ENCODE results near the gene USP24. TPM values are rescaled to one million over a fixed set of nuclear protein-coding genes. Genes with fewer than 3 reads are reported as not detected.

USP24 gene
- polyA plus RNA-seq, 1 donor (not counting 4 experiments of a cell fraction or from before 2014, with no cell fraction given) = 22.5 TPM

DNA sequence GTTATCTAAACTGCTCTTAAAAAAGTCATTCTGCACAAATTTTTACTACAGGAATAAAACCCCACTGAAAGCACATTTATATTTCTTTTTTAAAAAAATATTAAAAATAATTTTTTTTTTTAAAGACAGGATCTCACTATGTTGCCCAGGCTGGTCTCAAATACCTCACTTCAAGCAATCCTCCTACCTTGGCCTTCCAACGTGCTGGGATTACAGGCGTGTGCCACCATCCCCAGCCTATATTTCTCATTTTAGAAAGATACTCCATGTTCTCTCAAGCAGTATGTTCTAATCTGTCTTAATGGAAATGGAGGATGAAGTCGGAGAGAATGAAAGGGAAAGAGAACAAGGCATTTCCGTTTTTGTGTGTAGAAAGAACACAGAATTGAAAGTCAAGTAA lies 17.1 kb downstream of the USP24 start:
- Histone ChIP-seq H3K9me3 (ENCODE audit: control insufficient read depth, low read depth, low read length) (no peaks in the 10 kb centered on the region), H3K4me1 (ENCODE audit: control insufficient read depth, extremely low read depth, insufficient read depth, low read length) (peaks cover 8% of the 10 kb centered on the region), H3K27ac (ENCODE audit: control insufficient read depth, insufficient read depth, low read length) (no peak overlapping the region), H2AFZ (ENCODE audit: control insufficient read depth, low read length) (no peak overlapping the region), H3K27me3 (ENCODE audit: control insufficient read depth, extremely low read depth, insufficient read depth, low read length) (no peaks in the 10 kb centered on the region), H3K9ac (ENCODE audit: control insufficient read depth, extremely low read depth, insufficient read depth, low read length) (no peak overlapping the region), H4K20me1 (ENCODE audit: control insufficient read depth, extremely low read depth, insufficient read depth, low read length) (peaks cover 8% of the 10 kb centered on the region), H3K79me2 (ENCODE audit: control insufficient read depth, insufficient read depth, low read length) (peaks cover 74% of the 10 kb centered on the region), H3K4me2 (ENCODE audit: control insufficient read depth, extremely low read depth, insufficient read depth, low read depth, low read length) (no peak overlapping the region), H3K9me1 (ENCODE audit: control insufficient read depth, extremely low read depth, insufficient read depth, low read length) (no peaks in the 10 kb centered on the region), H3K36me3 (ENCODE audit: control insufficient read depth in 2 of 2, extremely low read depth in 1 of 2, insufficient read depth in 2 of 2, low read length in 2 of 2) (peaks cover 0 to 1% of the 10 kb centered on the region in 2 experiments), H3K4me3 (ENCODE audit: control insufficient read depth in 2 of 3, extremely low read depth in 1 of 3, insufficient read depth in 2 of 3, low read depth in 1 of 3, low read length in 3 of 3) (no peak overlapping the region)
- no peak for DNase-seq (ENCODE audit: low read depth, low spot score)
- FAIRE-seq = no peak
- dilution Hi-C loops (cut with MboI; ENCODE audit: extremely low pct_ligation_motif_present, low sequenced_read_pairs) = no loop called here
- no peak for TF ChIP-seq EZH2 (IDR thresholded peaks at IDR 0.05; ENCODE audit: low read length)

DNA sequence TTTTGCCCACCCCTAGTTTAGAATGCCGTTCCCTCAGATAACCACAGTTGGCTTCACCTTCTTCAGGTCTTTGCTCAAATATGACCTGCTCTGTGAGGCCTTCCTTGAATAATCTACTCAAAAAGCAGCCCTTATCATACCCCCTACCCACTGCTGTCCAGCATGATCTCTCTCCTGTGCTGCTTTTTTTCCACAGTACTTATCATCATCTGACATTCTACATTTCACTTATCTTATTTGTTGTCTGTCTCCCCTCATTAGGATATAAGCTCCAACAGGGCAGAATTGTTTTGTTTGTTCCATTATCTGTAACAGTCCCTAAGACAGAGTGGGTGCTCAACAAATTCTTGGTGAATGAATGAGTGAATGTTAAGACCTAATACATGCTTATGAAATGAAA lies 18.1 kb downstream of the USP24 start:
- Histone ChIP-seq H3K4me3 (ENCODE audit: control insufficient read depth in 2 of 3, extremely low read depth in 1 of 3, insufficient read depth in 2 of 3, low read depth in 1 of 3, low read length in 3 of 3) (no peak overlapping the region), H3K9me1 (ENCODE audit: control insufficient read depth, extremely low read depth, insufficient read depth, low read length) (no peaks in the 10 kb centered on the region), H3K36me3 (ENCODE audit: control insufficient read depth in 2 of 2, extremely low read depth in 1 of 2, insufficient read depth in 2 of 2, low read length in 2 of 2) (peaks cover 0 to 1% of the 10 kb centered on the region in 2 experiments), H3K27ac (ENCODE audit: control insufficient read depth, insufficient read depth, low read length) (no peak overlapping the region), H2AFZ (ENCODE audit: control insufficient read depth, low read length) (no peak overlapping the region), H3K9ac (ENCODE audit: control insufficient read depth, extremely low read depth, insufficient read depth, low read length) (no peak overlapping the region), H4K20me1 (ENCODE audit: control insufficient read depth, extremely low read depth, insufficient read depth, low read length) (peaks cover 8% of the 10 kb centered on the region), H3K27me3 (ENCODE audit: control insufficient read depth, extremely low read depth, insufficient read depth, low read length) (no peaks in the 10 kb centered on the region), H3K4me1 (ENCODE audit: control insufficient read depth, extremely low read depth, insufficient read depth, low read length) (peaks cover 8% of the 10 kb centered on the region), H3K9me3 (ENCODE audit: control insufficient read depth, low read depth, low read length) (no peaks in the 10 kb centered on the region), H3K79me2 (ENCODE audit: control insufficient read depth, insufficient read depth, low read length) (peaks cover 76% of the 10 kb centered on the region), H3K4me2 (ENCODE audit: control insufficient read depth, extremely low read depth, insufficient read depth, low read depth, low read length) (no peak overlapping the region)
- DNase-seq (ENCODE audit: low read depth, low spot score) (no peak), FAIRE-seq (no peak)
- dilution Hi-C loops (cut with MboI; ENCODE audit: extremely low pct_ligation_motif_present, low sequenced_read_pairs) = no loop called here
- TF ChIP-seq EZH2 (IDR thresholded peaks at IDR 0.05; ENCODE audit: low read length) = no peak
- TF ChIP-seq, protein P1, sequence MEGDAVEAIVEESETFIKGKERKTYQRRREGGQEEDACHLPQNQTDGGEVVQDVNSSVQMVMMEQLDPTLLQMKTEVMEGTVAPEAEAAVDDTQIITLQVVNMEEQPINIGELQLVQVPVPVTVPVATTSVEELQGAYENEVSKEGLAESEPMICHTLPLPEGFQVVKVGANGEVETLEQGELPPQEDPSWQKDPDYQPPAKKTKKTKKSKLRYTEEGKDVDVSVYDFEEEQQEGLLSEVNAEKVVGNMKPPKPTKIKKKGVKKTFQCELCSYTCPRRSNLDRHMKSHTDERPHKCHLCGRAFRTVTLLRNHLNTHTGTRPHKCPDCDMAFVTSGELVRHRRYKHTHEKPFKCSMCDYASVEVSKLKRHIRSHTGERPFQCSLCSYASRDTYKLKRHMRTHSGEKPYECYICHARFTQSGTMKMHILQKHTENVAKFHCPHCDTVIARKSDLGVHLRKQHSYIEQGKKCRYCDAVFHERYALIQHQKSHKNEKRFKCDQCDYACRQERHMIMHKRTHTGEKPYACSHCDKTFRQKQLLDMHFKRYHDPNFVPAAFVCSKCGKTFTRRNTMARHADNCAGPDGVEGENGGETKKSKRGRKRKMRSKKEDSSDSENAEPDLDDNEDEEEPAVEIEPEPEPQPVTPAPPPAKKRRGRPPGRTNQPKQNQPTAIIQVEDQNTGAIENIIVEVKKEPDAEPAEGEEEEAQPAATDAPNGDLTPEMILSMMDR (optimal IDR thresholded peaks at IDR 0.05 in 1 of 3, IDR thresholded peaks at IDR 0.05 in 1 of 3, conservative IDR thresholded peaks at IDR 0.05 in 1 of 3; ENCODE audit: extremely low read depth in 1 of 3, insufficient read depth in 2 of 3, low read length in 3 of 3) = no peak

DNA sequence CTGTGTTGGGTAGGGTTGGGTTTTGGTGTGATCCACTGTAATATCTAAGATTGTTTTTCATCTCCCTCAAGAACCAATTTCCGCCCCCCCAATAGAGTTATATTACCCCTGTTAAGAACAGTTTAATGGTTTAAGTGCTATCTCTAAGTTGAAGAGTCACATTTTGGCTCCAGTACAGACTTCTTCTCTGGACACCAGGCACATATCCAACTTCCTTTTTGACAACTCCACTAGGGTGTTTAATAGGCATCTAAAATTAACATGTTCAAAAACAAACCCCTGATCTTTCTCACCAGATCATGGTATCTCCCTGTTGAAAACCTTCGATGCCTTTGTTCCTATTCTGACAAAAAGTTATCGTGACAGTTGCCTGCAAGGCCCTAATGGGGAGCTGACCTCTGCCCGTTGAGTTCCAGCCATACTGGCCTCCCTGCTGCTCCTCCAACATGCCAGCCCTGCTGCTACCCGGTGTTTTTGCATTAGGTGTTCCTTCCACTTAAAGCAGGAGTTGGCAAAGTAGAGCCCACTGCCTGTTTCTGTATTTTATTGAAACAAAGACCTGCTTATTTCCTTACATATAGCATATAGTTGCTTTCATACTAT lies 18.6 kb downstream of the USP24 start:
- Histone ChIP-seq H3K79me2 (ENCODE audit: control insufficient read depth, insufficient read depth, low read length) (peaks cover 73% of the 10 kb centered on the region), H3K9me1 (ENCODE audit: control insufficient read depth, extremely low read depth, insufficient read depth, low read length) (no peaks in the 10 kb centered on the region), H3K9me3 (ENCODE audit: control insufficient read depth, low read depth, low read length) (no peaks in the 10 kb centered on the region), H3K36me3 (ENCODE audit: control insufficient read depth in 2 of 2, extremely low read depth in 1 of 2, insufficient read depth in 2 of 2, low read length in 2 of 2) (peaks cover 0 to 1% of the 10 kb centered on the region in 2 experiments), H2AFZ (ENCODE audit: control insufficient read depth, low read length) (no peak overlapping the region), H3K9ac (ENCODE audit: control insufficient read depth, extremely low read depth, insufficient read depth, low read length) (no peak overlapping the region), H4K20me1 (ENCODE audit: control insufficient read depth, extremely low read depth, insufficient read depth, low read length) (peaks cover 8% of the 10 kb centered on the region), H3K27me3 (ENCODE audit: control insufficient read depth, extremely low read depth, insufficient read depth, low read length) (no peaks in the 10 kb centered on the region), H3K4me3 (ENCODE audit: control insufficient read depth in 2 of 3, extremely low read depth in 1 of 3, insufficient read depth in 2 of 3, low read depth in 1 of 3, low read length in 3 of 3) (no peak overlapping the region), H3K4me1 (ENCODE audit: control insufficient read depth, extremely low read depth, insufficient read depth, low read length) (peaks cover 8% of the 10 kb centered on the region), H3K4me2 (ENCODE audit: control insufficient read depth, extremely low read depth, insufficient read depth, low read depth, low read length) (no peak overlapping the region), H3K27ac (ENCODE audit: control insufficient read depth, insufficient read depth, low read length) (no peak overlapping the region)
- FAIRE-seq (no peak), DNase-seq (ENCODE audit: low read depth, low spot score) (no peak)
- no peak for TF ChIP-seq EZH2 (IDR thresholded peaks at IDR 0.05; ENCODE audit: low read length)
- TF ChIP-seq, protein P1 (optimal IDR thresholded peaks at IDR 0.05 in 1 of 3, IDR thresholded peaks at IDR 0.05 in 1 of 3, conservative IDR thresholded peaks at IDR 0.05 in 1 of 3; ENCODE audit: extremely low read depth in 1 of 3, insufficient read depth in 2 of 3, low read length in 3 of 3) = no peak
- dilution Hi-C loops (cut with MboI; ENCODE audit: extremely low pct_ligation_motif_present, low sequenced_read_pairs) = no loop called here

Measured in keratinocyte (primary cell).